Left renal pelvis (tissue), 4 donors: ENCODE results near the gene CHST1. TPM values are rescaled to one million over a fixed set of nuclear protein-coding genes. Genes with fewer than 3 reads are reported as not detected.

ENCODE experiments used
- DNase-seq, 4 donors: peaks; one replicate each; pipeline ENCODE4 v3.0.0-alpha.2; 2013; ENCODE audit warnings: low read depth in 4 of 4, low spot score in 3 of 4
- polyA plus RNA-seq, 4 donors: library from polyadenylated mRNA; unstranded; fragments of 120-200 nt; gene quantifications; one replicate each; pipeline ENCODE4 v1.2.1, GENCODE V29; 2013; ENCODE audit not compliant: insufficient read length in 4 of 4

Gene CHST1
- polyA plus RNA-seq, 4 donors = 7.7 to 13.5 (median 10.0) TPM

- no peak for DNase-seq
These were observed 3.9 kb downstream of the CHST1 start for GRCh38 chr11:45661439-45662055.

- DNase-seq = no peak
These were observed 4.5 kb downstream of the CHST1 start for GRCh38 chr11:45660729-45661438.

- no peak for DNase-seq
These were observed 5.6 kb downstream of the CHST1 start for GRCh38 chr11:45659818-45660160.

GRCh38 chr11:45659031-45659817 lies 6.2 kb downstream of the CHST1 start:
- DNase-seq = no peak

GRCh38 chr11:45658292-45658991 lies 7.0 kb downstream of the CHST1 start:
- DNase-seq = peak in 2 of 4 donors; percentile 40 to 49

- DNase-seq = no peak
These were observed 7.7 kb downstream of the CHST1 start for GRCh38 chr11:45657496-45658260.

GRCh38 chr11:45655831-45656230 lies 9.6 kb downstream of the CHST1 start:
- DNase-seq = no peak

GRCh38 chr11:45655347-45655756 lies 10.1 kb downstream of the CHST1 start:
- DNase-seq = peak; percentile 51 to 69 (median 58)

- DNase-seq = no peak
These were observed 10.5 kb downstream of the CHST1 start for GRCh38 chr11:45655012-45655283.

- no peak for DNase-seq
These were observed 11.0 kb downstream of the CHST1 start for GRCh38 chr11:45654231-45655011.

GRCh38 chr11:45653277-45653676 lies 12.1 kb downstream of the CHST1 start:
- DNase-seq = no peak

GRCh38 chr11:45652781-45653180 lies 12.6 kb downstream of the CHST1 start:
- no peak for DNase-seq

- no peak for DNase-seq
These were observed 13.3 kb downstream of the CHST1 start for GRCh38 chr11:45651841-45652749.

GRCh38 chr11:45651156-45651555 lies 14.3 kb downstream of the CHST1 start:
- no peak for DNase-seq

- no peak for DNase-seq
These were observed 15.0 kb downstream of the CHST1 start for GRCh38 chr11:45650166-45651095.

- no peak for DNase-seq
These were observed 15.8 kb downstream of the CHST1 start for GRCh38 chr11:45649544-45650165.

GRCh38 chr11:45648931-45649330 lies 16.5 kb downstream of the CHST1 start:
- DNase-seq = no peak
